PFSK-1 (cell line): ENCODE data around the gene PIK3C2B.

Experiments used
- FOXP2 ChIP-seq: optimal IDR thresholded peaks from 2 replicates; pipeline ENCODE3; 2011; ENCODE audit warnings: borderline replicate concordance, control low read depth, inconsistent platforms; ENCODE audit not compliant: insufficient read depth; ENCODE audit errors: extremely low read length, extremely low read depth
- POLR2AphosphoS5 ChIP-seq: IDR thresholded peaks from 2 replicates; pipeline ENCODE4 v1.6.1; 2012; ENCODE audit warnings: low read depth, mild to moderate bottlenecking, control low read depth, low read length, moderate library complexity
- REST ChIP-seq, 2 experiments: IDR thresholded peaks; 2 replicates each; pipeline versions ENCODE4 v1.6.1 to v1.8.0; 2011 to 2012; ENCODE audit warnings: low read depth in 2 of 2, low read length in 2 of 2, control low read depth in 1 of 2, inconsistent platforms in 1 of 2, mild to moderate bottlenecking in 1 of 2, moderate library complexity in 1 of 2; ENCODE audit not compliant: insufficient read depth in 1 of 2
- SIN3A ChIP-seq: IDR thresholded peaks from 2 replicates; pipeline ENCODE4 v1.6.1; 2012; ENCODE audit warnings: mild to moderate bottlenecking, low read length, moderate library complexity, borderline replicate concordance; ENCODE audit not compliant: insufficient read depth
- TAF1 ChIP-seq: IDR thresholded peaks from 2 replicates; pipeline ENCODE4 v1.6.1; 2012; ENCODE audit warnings: low read length, control low read depth, borderline replicate concordance; ENCODE audit not compliant: insufficient read depth

DNA sequence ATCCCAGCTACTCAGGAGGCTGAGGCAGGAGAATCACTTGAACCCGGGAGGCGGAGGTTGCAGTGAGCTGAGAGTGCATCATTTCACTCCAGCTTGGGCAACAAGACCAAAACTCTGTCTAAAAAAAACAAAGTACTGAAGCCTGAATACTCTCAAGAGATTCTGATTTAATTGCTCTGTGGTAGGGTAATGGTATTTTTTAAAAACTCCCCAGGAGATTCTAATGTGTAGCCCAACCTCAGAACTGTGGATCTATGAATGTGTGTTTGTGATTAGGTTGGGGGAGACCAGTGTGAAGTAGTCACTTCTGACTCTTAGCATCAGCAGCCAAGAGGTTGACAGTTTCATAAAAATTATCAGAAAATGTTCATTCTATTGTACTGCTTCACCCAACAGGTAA, 21.9 kb downstream of the PIK3C2B start:
- TF ChIP-seq POLR2AphosphoS5 (no peak), REST (IDR thresholded peaks at IDR 0.05; ENCODE audit: insufficient read depth in 1 of 2, low read depth in 2 of 2, low read length in 2 of 2) (no peak), SIN3A (no peak), TAF1 (no peak), FOXP2 (no peak)
